ENCODE measurements around the gene CIBAR2. TPM values are rescaled to one million over a fixed set of nuclear protein-coding genes. Genes with fewer than 3 reads are reported as not detected.
A peak's percentile ranks its signal among the peaks of the same experiment; 100 is the strongest.

Gene CIBAR2
- total RNA-seq, 1 donor from 2014 or later = not detected

GRCh38 chr16:85129876-85130704, 17.8 kb upstream of the CIBAR2 start:
- DNase-seq = no peak
- H3K4me1 ChIP-seq = peaks cover 39% of the 10 kb centered on the region
- ATAC-seq = no peak

GRCh38 chr16:85128079-85128837, 16.0 kb upstream of the CIBAR2 start:
- H3K4me3 ChIP-seq = no peak overlapping the region
- no peak for TF ChIP-seq CTCF (IDR thresholded peaks at IDR 0.05)
- H3K4me1 ChIP-seq = peaks cover 29% of the 10 kb centered on the region
- no peak for DNase-seq
- H3K36me3 ChIP-seq = no peaks in the 10 kb centered on the region
- no peaks in the 10 kb centered on the region for H3K27me3 ChIP-seq
- no peak overlapping the region for H3K27ac ChIP-seq
- H3K9me3 ChIP-seq = no peaks in the 10 kb centered on the region
- ATAC-seq = no peak
- intact Hi-C loops (cut with DNase I) = no loop called here

More at GRCh38 chr16:85129876-85130704, 17.8 kb upstream of the CIBAR2 start:
- intact Hi-C loops (cut with DNase I) = no loop called here
- Histone ChIP-seq H3K9me3 (no peaks in the 10 kb centered on the region), H3K27ac (peak overlapping the region; percentile 71), H3K4me3 (no peak overlapping the region), H3K36me3 (no peaks in the 10 kb centered on the region), H3K27me3 (no peaks in the 10 kb centered on the region)
- no peak for TF ChIP-seq CTCF (IDR thresholded peaks at IDR 0.05)

GRCh38 chr16:85127379-85127723, 15.1 kb upstream of the CIBAR2 start:
- H3K4me1 ChIP-seq = peaks cover 29% of the 10 kb centered on the region
- no peaks in the 10 kb centered on the region for H3K9me3 ChIP-seq
- ATAC-seq (no peak), DNase-seq (no peak)
- no peak for TF ChIP-seq CTCF (IDR thresholded peaks at IDR 0.05)
- H3K27ac ChIP-seq = no peak overlapping the region
- no peaks in the 10 kb centered on the region for H3K36me3 ChIP-seq
- H3K27me3 ChIP-seq = no peaks in the 10 kb centered on the region
- intact Hi-C loops (cut with DNase I) = no loop called here
- H3K4me3 ChIP-seq = no peak overlapping the region

- no peak for DNase-seq
- intact Hi-C loops (cut with DNase I) = no loop called here
- no peak overlapping the region for H3K4me3 ChIP-seq
- no peaks in the 10 kb centered on the region for H3K9me3 ChIP-seq
- TF ChIP-seq CTCF (IDR thresholded peaks at IDR 0.05) = no peak
- no peaks in the 10 kb centered on the region for H3K27me3 ChIP-seq
- H3K4me1 ChIP-seq = peaks cover 29% of the 10 kb centered on the region
- ATAC-seq = peak; percentile 57
- H3K27ac ChIP-seq = no peak overlapping the region
- no peaks in the 10 kb centered on the region for H3K36me3 ChIP-seq
These were observed 14.6 kb upstream of the CIBAR2 start for GRCh38 chr16:85126705-85127378.

GRCh38 chr16:85126394-85126704, 14.1 kb upstream of the CIBAR2 start:
- Histone ChIP-seq H3K27me3 (no peaks in the 10 kb centered on the region), H3K4me3 (no peak overlapping the region), H3K9me3 (no peaks in the 10 kb centered on the region), H3K27ac (no peak overlapping the region), H3K36me3 (no peaks in the 10 kb centered on the region), H3K4me1 (peaks cover 29% of the 10 kb centered on the region)
- DNase-seq (no peak), ATAC-seq (no peak)
- intact Hi-C loops (cut with DNase I) = no loop called here
- no peak for TF ChIP-seq CTCF (IDR thresholded peaks at IDR 0.05)
